ENCODE results near the gene ITGB1. TPM values are rescaled to one million over a fixed set of nuclear protein-coding genes. Genes with fewer than 3 reads are reported as not detected.

ITGB1 gene
- total RNA-seq, 1 donor from 2014 or later, result 220 TPM

DNA sequence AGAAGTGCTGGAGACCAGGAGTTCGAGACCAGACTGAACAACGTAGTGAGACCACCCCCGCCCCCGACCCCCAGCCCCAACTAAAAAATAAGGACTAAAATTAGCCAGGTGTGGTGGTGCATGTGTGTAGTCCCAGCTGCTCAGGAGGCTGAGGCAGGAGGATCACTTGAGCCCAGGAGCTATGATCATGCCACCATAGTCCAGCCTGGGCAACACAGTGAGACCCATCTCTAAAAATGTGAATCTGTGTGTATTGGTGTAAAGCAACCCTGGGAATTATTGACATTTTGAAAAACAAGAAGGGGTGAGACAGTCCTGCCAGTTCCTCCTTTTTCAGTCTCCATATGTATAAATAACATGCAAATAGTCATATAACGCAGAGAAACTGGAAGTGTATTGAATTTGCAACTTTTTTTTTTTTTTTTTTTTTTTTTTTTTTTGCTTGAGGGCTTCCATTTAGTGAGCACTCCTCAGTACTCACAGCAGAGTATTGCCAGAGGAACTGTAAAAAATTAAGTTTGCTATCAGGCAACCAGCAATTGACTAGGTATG, 3.4 kb upstream of the ITGB1 start:
- Mint-ChIP-seq H3K4me3 (peak overlapping the region; percentile 70), H3K9me3 (peaks cover 1% of the 10 kb centered on the region)

GRCh38 chr10:32960022-32960421, 2.0 kb upstream of the ITGB1 start:
- Mint-ChIP-seq H3K9me3 (no peaks in the 10 kb centered on the region), H3K27me3 (ENCODE audit: low read depth) (no peaks in the 10 kb centered on the region), H3K4me3 (peak overlapping the region; percentile 98), H3K27ac (ENCODE audit: unreplicated experiment) (peak overlapping the region; percentile 100), H3K36me3 (ENCODE audit: low read depth) (no peaks in the 10 kb centered on the region), H3K4me1 (peaks cover 62% of the 10 kb centered on the region)
- no peak for DNase-seq (ENCODE audit: low read depth, low spot score)
- TF ChIP-seq, protein P1, sequence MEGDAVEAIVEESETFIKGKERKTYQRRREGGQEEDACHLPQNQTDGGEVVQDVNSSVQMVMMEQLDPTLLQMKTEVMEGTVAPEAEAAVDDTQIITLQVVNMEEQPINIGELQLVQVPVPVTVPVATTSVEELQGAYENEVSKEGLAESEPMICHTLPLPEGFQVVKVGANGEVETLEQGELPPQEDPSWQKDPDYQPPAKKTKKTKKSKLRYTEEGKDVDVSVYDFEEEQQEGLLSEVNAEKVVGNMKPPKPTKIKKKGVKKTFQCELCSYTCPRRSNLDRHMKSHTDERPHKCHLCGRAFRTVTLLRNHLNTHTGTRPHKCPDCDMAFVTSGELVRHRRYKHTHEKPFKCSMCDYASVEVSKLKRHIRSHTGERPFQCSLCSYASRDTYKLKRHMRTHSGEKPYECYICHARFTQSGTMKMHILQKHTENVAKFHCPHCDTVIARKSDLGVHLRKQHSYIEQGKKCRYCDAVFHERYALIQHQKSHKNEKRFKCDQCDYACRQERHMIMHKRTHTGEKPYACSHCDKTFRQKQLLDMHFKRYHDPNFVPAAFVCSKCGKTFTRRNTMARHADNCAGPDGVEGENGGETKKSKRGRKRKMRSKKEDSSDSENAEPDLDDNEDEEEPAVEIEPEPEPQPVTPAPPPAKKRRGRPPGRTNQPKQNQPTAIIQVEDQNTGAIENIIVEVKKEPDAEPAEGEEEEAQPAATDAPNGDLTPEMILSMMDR (conservative IDR thresholded peaks at IDR 0.05), result no peak

More for the DNA sequence above, 3.4 kb upstream of the ITGB1 start:
- Mint-ChIP-seq H3K27ac (ENCODE audit: unreplicated experiment) (no peak overlapping the region), H3K27me3 (ENCODE audit: low read depth) (no peaks in the 10 kb centered on the region), H3K36me3 (ENCODE audit: low read depth) (peaks cover 1% of the 10 kb centered on the region), H3K4me1 (peaks cover 49% of the 10 kb centered on the region)
- no peak for DNase-seq (ENCODE audit: low read depth, low spot score)
- TF ChIP-seq, protein P1 (conservative IDR thresholded peaks at IDR 0.05), result no peak

- no peaks in the 10 kb centered on the region for H3K27me3 Mint-ChIP-seq (ENCODE audit: low read depth)
- peaks cover 69% of the 10 kb centered on the region for H3K4me1 Mint-ChIP-seq
- TF ChIP-seq, protein P1 (conservative IDR thresholded peaks at IDR 0.05), result no peak
- H3K36me3 Mint-ChIP-seq (ENCODE audit: low read depth), result no peaks in the 10 kb centered on the region
- H3K9me3 Mint-ChIP-seq, result no peaks in the 10 kb centered on the region
- no peak for DNase-seq (ENCODE audit: low read depth, low spot score)
- peak overlapping the region; percentile 98 for H3K4me3 Mint-ChIP-seq
- H3K27ac Mint-ChIP-seq (ENCODE audit: unreplicated experiment), result peak overlapping the region; percentile 100
Observed at GRCh38 chr10:32959006-32959920, 1.2 kb upstream of the ITGB1 start.

GRCh38 chr10:32957341-32958084, 517 bp downstream of the ITGB1 start:
- Mint-ChIP-seq H3K4me1 (peaks cover 76% of the 10 kb centered on the region), H3K36me3 (ENCODE audit: low read depth) (no peaks in the 10 kb centered on the region), H3K27ac (ENCODE audit: unreplicated experiment) (peak overlapping the region; percentile 30), H3K27me3 (ENCODE audit: low read depth) (no peaks in the 10 kb centered on the region), H3K4me3 (peak overlapping the region; percentile 91), H3K9me3 (no peaks in the 10 kb centered on the region)
- DNase-seq (ENCODE audit: low read depth, low spot score), result peak; percentile 41
- TF ChIP-seq, protein P1 (conservative IDR thresholded peaks at IDR 0.05), result no peak

DNA sequence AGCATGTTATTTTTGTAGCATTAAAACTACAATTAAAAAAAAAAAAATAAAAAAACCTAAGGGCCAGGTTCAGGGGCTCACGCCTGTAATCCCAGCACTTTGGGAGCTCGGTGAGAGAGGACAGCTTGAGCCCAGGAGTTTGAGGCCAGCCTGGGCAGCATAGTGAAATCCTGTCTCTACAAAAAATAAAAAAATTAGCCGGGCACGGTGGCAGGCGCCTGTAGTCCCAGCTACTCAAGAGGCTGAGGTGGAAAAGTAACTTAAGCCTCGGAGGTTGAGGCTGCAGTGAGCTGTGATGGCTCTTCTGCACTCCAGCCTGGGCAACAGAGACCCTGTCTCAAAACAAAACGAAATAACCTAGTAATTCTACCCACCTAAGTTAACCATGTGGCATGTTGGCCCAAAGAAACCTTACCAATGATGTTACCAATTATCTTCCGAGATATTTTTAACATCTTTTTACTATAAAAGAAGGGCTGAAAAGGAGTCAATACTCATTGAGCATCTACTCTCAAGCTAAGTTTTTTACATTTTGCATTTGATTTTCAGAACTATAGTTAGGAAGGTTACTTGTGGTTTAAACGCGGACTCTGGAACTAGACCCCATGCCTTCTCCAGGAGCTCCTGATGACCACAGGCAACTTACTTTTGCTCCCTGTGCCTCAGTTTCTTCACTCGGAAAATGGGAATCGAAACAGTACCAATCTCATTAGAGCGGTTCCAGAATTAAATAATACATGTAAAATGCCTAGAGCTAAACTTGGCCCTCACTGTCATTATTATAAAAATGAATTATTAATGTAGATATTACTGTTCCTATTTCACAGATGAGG, 1.4 kb downstream of the ITGB1 start:
- no peaks in the 10 kb centered on the region for H3K27me3 Mint-ChIP-seq (ENCODE audit: low read depth)
- TF ChIP-seq, protein P1 (conservative IDR thresholded peaks at IDR 0.05), result no peak
- no peaks in the 10 kb centered on the region for H3K9me3 Mint-ChIP-seq
- H3K4me1 Mint-ChIP-seq, result peaks cover 75% of the 10 kb centered on the region
- H3K4me3 Mint-ChIP-seq, result peak overlapping the region; percentile 91
- H3K36me3 Mint-ChIP-seq (ENCODE audit: low read depth), result no peaks in the 10 kb centered on the region
- no peak for DNase-seq (ENCODE audit: low read depth, low spot score)
- H3K27ac Mint-ChIP-seq (ENCODE audit: unreplicated experiment), result no peak overlapping the region

All from neural crest cell (in vitro differentiated cells).